Globus pallidus (tissue), 1 donor: ENCODE data around the gene RANGAP1.
"Not testable (repeated sequence)": the region's sequence is repeated elsewhere in the genome, so short reads cannot be mapped to it uniquely, and the experiment has no call there.

Source experiments
- DNase-seq: peaks from one replicate; pipeline ENCODE4 v3.0.0-alpha.2; 2015; ENCODE audit warnings: low spot score

RANGAP1 gene

GRCh38 chr22:41301085-41302020, 15.4 kb upstream of the RANGAP1 start, which contains the start of gene ZC3H7B:
ZC3H7B (plus strand) TSS chr22:41301525; CDS start chr22:41320661, 19,136 bp downstream.
- peak; percentile 81 for DNase-seq

GRCh38 chr22:41300661-41301060, 14.7 kb upstream of the RANGAP1 start:
- DNase-seq = no peak

GRCh38 chr22:41296826-41297667, 11.1 kb upstream of the RANGAP1 start:
- no peak for DNase-seq

- not testable (repeated sequence) for DNase-seq
Observed at GRCh38 chr22:41294816-41295215, 8.8 kb upstream of the RANGAP1 start.

GRCh38 chr22:41290262-41291221, 4.6 kb upstream of the RANGAP1 start:
- no peak for DNase-seq

GRCh38 chr22:41289671-41290070, 3.7 kb upstream of the RANGAP1 start:
- no peak for DNase-seq

GRCh38 chr22:41288245-41288946, 2.4 kb upstream of the RANGAP1 start:
- no peak for DNase-seq

GRCh38 chr22:41286639-41287091, 678 bp upstream of the RANGAP1 start:
- DNase-seq = no peak

GRCh38 chr22:41285441-41285819, 557 bp downstream of the RANGAP1 start:
- DNase-seq = peak; percentile 42

GRCh38 chr22:41284465-41284864, 1.5 kb downstream of the RANGAP1 start:
- no peak for DNase-seq

GRCh38 chr22:41280854-41281253, 5.1 kb downstream of the RANGAP1 start:
- DNase-seq = no peak

GRCh38 chr22:41280065-41280464, 5.9 kb downstream of the RANGAP1 start:
- no peak for DNase-seq

- DNase-seq = peak; percentile 88
Observed at GRCh38 chr22:41274856-41275255, 11.1 kb downstream of the RANGAP1 start.

- DNase-seq = no peak
Observed at GRCh38 chr22:41273128-41273527, 12.9 kb downstream of the RANGAP1 start.

- no peak for DNase-seq
Observed at GRCh38 chr22:41271787-41272186, 14.2 kb downstream of the RANGAP1 start.

- no peak for DNase-seq
Observed at GRCh38 chr22:41267958-41268357, 18.0 kb downstream of the RANGAP1 start.

- peak; percentile 96 for DNase-seq
Observed at GRCh38 chr22:41264408-41264941, 21.5 kb downstream of the RANGAP1 start.

- DNase-seq = no peak
Observed at GRCh38 chr22:41263704-41264103, 22.3 kb downstream of the RANGAP1 start.

GRCh38 chr22:41262250-41262765, 23.7 kb downstream of the RANGAP1 start:
- DNase-seq = no peak

- no peak for DNase-seq
Observed at GRCh38 chr22:41261541-41262249, 24.3 kb downstream of the RANGAP1 start.
